GM12874 (cell line): Measurements from ENCODE around the gene IL17D.

Source experiments
- CTCF ChIP-seq: IDR thresholded peaks from 2 replicates; pipeline ENCODE4 v1.5.1; 2011; ENCODE audit warnings: low read depth, mild to moderate bottlenecking, control low read depth, low read length, moderate library complexity; ENCODE audit not compliant: insufficient read depth

IL17D gene

GRCh38 chr13:20714161-20714560 lies 10.7 kb downstream of the IL17D start:
- no peak for TF ChIP-seq CTCF

GRCh38 chr13:20714563-20715329 lies 11.2 kb downstream of the IL17D start:
- TF ChIP-seq CTCF, result no peak

- no peak for TF ChIP-seq CTCF
Measured at GRCh38 chr13:20715330-20715712, 11.8 kb downstream of the IL17D start.

- TF ChIP-seq CTCF, result no peak
Measured at GRCh38 chr13:20716951-20717350, 13.5 kb downstream of the IL17D start.

- TF ChIP-seq CTCF, result no peak
Measured at GRCh38 chr13:20717581-20718542, 14.4 kb downstream of the IL17D start.

GRCh38 chr13:20718958-20719566 lies 15.6 kb downstream of the IL17D start:
- no peak for TF ChIP-seq CTCF

GRCh38 chr13:20719783-20720182 lies 16.3 kb downstream of the IL17D start:
- no peak for TF ChIP-seq CTCF
